ENCODE data around the gene RP9. TPM values are rescaled to one million over a fixed set of nuclear protein-coding genes. Genes with fewer than 3 reads are reported as not detected.
A peak's percentile ranks its signal among the peaks of the same experiment; 100 is the strongest.

RP9 gene
- total and polyA plus RNA-seq, 2 of the 13 experiments (the other 11 are each of a cell fraction or from before 2014, with no cell fraction given): 14.2 to 18.6 TPM

- TF ChIP-seq RXRB (CRISPR knock-in tag; IDR thresholded peaks at IDR 0.05; ENCODE audit: borderline replicate concordance) (0 out of 2 replicates have a peak, but pooled peaks have one; percentile 16), GMEB2 (CRISPR knock-in tag; IDR thresholded peaks at IDR 0.05; ENCODE audit: low read depth) (no peak), RERE (CRISPR knock-in tag; IDR thresholded peaks at IDR 0.05; ENCODE audit: low read depth) (no peak), PHF20 (CRISPR knock-in tag; IDR thresholded peaks at IDR 0.05) (no peak), TAF15 (IDR thresholded peaks at IDR 0.05; ENCODE audit: low read depth, low read length, poor library complexity, severe bottlenecking) (no peak), IRF9 (CRISPR knock-in tag; IDR thresholded peaks at IDR 0.05; ENCODE audit: borderline replicate concordance) (0 out of 2 replicates have a peak, but pooled peaks have one; percentile 53), HNRNPH1 (optimal IDR thresholded peaks at IDR 0.05; ENCODE audit: low read depth, low read length) (no peak), ZNF501 (CRISPR knock-in tag; IDR thresholded peaks at IDR 0.05) (no peak; the same call in 1 of the 2 replicates), PTBP1 (IDR thresholded peaks at IDR 0.05; ENCODE audit: low read depth, low read length, poor library complexity, severe bottlenecking) (no peak), ZBTB26 (CRISPR knock-in tag; IDR thresholded peaks at IDR 0.05; ENCODE audit: borderline replicate concordance) (no peak), TCF7L2 (IDR thresholded peaks at IDR 0.05; ENCODE audit: low read depth, low read length) (no peak), ZNF513 (CRISPR knock-in tag; conservative IDR thresholded peaks at IDR 0.05) (no peak)
Observed at GRCh38 chr7:33062023-33062781, 47.0 kb downstream of the RP9 start, which contains the start of gene NT5C3A (continued).
